HG03066 (cell line): ENCODE results near the gene ATOH8.
"Not testable (repeated sequence)": the region's sequence is repeated elsewhere in the genome, so short reads cannot be mapped to it uniquely, and the experiment has no call there.

Experiments used
- ATAC-seq: cut with Tn5 transposase; IDR thresholded peaks from one replicate; pipeline ENCODE4 v1.9.1; 2021; ENCODE audit warnings: low read depth; ENCODE audit not compliant: unreplicated experiment

The ATOH8 gene

DNA sequence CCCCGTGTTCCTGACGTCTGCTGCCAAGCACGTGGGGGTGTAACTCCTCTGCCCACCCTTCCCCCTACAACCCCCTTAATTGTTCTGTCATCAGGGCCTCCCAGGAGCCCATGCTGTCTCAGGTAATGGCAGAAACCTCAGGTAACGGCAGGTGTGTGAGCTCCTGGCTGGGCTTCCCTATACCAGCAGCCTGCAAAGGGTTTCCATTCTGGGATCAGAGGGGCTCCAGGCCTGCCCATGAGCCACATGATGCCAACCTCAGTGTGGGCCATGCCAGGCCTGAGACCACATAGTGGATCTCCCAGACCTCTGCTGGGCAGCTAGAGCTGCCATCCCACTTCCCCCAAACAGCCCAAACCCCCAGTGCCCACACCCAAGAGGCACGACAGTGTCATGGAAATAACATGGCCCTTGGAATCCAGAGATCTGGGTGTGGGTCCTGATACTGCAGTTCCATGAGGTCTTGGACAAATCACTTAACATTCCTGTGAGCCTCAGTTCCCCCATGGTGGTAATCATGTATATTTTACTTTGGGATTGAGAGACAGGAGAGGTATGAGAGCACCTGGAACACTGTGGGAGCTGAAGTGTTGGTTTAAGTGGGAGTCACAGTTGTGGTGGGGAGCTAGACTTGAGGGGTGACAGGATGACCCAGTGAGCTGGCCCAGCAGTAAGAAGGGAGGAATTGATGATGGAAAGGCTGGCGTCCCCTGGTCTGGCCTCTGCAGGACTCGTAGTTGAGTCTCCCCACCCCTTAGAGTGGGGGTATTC is 59.6 kb downstream of the ATOH8 start:
- ATAC-seq: no peak

DNA sequence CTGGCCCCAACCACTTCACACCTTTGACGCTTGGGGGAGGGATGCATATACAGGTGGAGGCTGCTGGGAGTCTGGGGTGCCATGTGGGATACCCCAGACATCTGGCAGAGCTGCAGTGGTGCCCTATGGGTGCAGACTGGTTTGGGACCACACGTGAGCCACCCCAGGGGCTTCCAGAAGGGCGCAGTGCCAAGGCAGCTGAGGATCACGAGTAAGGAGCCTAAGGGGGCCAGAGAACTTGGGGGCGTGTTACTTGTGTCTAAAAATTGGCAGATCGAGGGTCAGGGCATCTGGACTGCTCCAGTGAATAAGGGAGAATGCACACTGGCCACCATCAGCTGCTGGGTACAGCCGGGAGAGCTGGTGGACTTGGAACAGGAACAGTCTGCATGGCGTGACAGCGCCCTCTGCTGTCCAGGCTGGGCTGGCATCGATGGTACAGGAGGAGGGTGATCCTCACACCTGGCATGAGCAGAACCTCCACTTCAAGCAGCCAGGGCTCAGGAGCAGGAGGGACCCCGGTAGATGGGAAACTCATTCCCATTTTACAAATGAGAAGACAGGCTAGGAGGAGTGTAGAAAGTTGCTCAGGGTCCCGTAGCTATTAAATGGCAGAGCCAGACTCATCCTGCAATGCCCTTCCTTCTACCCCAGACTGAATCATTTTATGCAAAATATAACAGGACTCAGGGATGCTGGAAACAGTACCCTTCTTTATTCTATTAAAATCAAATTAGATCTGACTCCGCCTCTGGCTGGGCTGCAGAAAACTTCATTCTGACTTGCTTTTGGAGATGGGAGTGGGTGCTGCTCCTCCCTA is 60.4 kb downstream of the ATOH8 start:
- no peak for ATAC-seq

DNA sequence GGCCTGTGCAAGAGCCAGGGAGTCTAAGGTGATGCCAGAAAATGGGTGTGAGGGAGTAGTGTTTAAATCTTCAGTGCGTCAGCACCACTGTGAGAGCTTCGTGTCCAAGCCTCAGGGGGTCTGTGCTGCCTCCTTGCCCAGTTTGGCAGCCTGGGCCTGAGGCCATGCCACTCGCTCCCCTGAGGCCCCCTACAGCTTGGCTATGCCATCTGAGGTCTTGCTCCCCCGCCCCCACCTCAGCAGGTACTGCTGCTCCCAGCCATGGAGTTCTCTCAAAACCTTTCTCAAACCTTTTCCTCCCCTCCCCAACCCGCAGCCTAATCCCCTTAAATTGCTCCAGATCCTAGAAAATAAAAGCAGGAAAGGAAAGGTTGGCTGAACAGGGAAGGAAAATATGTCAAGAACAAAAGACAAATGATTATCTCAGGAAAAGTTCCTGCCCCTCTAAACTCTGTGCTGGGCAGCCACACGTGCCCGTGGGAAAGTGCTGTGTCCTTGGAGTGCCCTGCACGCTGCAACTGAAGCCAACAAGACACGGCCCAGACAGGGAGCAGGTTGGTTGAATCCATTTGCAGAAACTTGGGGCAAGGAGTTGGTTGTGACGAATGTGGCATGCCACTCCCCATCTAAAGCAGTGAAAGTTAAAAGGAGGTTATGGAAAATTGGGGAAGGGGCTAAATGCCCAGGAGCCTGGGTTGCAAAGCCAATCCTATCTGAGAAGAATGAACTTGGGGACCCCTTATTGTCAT is 61.2 kb downstream of the ATOH8 start:
- no peak for ATAC-seq

DNA sequence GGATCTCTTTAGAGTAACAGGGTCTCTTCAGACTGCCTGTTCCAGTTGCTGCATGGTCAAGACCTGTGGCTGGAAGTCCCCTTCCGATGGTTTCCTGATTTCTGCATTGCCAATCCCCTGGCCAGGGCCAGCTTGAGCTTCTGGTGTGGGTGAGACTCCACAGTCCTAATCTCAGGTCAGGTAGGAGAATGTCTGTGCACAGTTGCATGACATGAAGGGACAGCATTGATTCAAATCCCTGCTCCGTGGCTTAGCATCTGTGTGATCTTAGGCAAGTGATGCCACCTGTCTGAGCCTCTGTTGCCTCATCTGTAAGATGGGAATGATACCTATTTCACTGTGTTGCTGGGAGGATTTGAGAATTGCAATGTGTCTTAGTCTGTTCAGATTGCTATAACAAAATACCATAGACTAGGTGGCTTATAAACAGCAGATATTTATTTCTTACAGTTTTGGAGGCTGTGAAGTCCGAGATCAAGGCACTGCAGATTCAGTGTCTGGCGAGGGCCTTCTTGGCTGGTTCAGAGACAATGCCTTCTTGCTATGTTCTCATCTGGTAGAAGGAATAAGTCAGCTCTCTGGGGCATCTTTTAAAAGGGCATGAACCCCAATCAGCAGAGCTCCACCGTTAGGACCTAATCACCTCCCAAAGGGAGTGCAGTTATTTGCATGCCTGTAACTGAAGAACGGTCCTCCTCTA is 66.2 kb downstream of the ATOH8 start:
- no peak for ATAC-seq

DNA sequence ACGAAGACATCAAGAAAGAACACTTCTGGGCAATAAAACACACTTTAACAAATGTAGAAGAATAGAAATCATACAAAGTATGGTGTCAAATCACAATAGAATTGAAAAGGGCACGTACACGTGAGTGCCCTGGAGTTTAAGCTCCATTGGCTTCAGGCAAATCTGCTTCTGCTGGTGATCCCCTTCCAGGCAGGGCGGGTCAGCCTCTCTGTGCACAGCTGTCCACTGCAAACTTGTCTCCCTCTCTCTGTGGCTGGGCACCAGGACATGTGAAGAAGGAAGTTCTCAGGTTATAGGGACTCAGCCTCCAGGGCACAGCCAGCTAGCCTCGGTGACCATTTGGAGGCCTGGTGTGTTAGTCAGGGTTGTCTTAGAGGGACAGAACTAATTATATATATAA is 69.0 kb downstream of the ATOH8 start:
- ATAC-seq: no peak

DNA sequence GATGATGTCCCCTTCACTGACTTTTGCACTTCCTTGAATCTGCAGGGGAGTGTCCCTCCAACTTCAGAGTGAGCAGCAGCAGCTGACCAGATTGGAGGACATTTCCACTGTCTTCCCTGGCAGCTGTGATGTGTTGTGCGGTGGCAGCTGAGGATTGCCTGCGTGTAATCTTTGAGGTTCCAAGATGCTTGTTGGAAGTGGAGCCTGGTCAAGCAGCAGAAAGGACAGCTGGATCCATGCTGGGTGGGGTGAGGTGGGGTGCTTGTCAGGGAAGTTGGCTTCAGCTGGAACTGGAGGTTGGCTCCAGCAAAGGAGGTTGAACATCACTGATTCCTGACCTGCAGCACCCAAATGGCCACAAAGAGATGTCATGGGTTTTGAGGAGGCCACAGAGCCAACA is 70.2 kb downstream of the ATOH8 start:
- no peak for ATAC-seq

DNA sequence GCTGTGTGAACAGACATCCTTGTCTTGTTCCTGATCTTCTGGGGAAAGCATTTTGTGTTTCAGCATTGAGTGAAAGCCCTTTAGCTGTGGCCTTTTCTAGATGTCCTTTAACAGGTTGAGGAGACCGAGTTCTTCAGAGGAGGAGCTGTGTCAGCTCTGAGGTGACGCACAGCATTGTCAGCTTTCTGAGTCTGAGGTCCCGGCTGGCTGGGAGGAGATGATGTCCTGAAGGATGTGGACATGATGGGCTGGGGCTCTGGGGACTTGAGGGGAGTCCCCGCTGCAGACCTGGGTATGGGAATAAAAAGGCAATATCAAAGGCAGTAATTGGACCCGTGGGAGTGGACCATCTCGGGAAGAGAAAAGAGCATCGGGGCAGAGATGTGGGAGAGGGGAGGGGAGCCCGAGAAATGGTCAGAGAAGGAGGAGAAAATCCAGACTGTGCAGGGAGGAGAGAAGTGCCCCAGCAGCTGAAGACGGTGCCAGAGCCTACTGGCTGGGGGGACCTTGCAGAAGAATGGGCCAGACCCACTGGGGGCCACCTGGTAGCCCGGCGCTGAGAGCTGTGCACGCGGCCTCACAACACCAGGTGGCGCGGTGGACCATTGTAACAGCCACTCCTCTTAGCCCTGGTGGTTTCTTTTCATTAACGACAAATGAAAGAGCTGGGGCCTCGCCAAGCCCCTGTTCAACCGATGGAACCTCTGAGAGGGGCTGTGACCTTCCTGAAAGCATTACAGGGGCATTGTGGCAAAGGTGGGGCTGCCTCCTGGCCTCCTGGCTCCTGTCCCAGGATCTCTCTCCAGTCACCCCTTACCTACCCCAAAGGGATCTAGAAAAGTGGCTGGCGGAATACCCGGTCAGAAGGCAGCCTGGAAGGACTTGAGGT is 73.4 kb downstream of the ATOH8 start:
- no peak for ATAC-seq

DNA sequence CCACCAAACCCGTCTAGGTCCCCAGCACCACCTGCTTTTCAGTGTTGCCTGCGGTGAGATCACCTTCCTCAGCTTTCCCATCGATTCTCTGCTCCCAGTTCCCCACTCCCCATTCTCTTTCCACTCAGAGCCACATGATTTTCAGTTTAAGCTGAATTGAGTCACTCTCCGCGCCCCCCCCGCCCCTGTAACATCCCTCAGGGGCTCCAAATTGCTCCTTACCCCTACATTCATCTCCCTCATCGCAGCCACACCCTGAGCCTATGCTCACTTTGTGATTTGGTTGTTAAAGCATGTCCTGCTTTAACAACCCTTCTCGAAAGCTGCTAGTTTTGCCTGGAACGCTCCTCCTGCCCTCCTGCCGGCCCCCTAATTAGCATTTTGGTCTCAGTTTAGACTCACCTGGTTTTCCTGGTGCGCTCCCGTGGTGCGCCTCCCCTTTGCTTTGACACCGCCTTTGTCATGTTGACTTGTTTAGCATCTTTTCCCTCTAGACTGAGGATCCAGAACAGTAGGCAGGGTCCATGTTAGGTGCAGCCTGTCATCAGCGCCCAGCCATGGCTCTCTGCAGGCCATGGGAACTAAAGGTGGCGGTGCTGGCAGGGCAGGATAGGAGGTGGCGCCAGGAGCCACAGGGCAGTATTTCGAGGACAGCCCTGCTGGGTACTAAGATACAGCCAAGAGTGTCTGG is 74.2 kb downstream of the ATOH8 start:
- ATAC-seq: no peak

DNA sequence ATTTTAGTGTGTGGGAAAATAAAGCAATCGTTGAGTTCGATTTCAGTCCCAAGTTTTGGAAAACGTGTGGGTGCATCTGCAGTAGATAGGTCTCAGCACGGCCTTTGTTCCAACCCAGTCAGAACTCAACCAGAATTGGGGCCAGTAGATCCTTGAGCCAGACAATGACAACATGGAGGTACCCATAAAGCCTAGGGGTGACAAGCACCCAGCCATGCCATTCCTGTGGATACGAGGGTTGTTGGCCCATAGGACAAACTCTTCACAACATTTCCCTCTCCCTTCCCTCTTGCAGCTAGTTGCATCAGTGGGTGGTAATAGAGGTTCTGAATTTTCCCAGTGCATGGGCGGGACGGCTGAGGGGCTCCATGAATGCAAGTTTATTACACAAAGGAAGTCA is 74.9 kb downstream of the ATOH8 start:
- no peak for ATAC-seq

DNA sequence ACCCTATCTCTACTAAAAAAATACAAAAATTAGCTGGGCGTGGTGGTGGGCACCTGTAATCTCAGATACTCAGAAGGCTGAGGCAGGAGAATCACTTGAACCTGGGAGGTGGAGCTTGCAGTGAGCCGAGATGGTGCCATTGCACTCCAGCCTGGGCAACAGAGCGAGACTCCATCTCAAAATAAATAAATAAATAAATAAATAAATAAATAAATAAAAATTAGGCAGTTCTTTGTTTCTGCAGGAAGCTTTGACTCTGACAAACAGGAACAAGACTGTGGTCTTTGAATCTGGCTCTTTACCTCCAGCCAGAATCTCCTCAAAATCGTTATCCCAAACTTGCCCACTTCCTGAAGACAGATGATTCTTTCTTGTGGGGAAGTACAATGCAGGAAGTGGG is 75.6 kb downstream of the ATOH8 start:
- ATAC-seq: not testable (repeated sequence)

DNA sequence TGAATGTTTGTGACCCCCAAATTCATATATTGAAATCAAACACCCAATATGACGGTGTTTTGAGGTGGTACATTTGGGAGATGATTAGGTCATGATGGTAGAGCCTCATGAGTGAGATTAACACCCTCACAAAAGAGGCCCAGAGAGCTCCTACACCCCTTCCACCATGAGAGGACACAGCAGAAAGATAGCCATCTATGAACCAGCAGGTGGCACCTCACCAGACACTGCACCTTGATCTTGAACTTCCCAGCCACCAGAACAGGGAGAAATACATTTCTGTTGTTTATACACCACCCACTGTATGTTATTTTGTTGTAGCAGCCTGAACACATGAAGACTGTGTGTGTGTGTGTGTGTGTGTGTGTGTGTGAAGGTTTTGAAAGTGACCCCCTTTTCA is 76.9 kb downstream of the ATOH8 start:
- ATAC-seq: no peak

DNA sequence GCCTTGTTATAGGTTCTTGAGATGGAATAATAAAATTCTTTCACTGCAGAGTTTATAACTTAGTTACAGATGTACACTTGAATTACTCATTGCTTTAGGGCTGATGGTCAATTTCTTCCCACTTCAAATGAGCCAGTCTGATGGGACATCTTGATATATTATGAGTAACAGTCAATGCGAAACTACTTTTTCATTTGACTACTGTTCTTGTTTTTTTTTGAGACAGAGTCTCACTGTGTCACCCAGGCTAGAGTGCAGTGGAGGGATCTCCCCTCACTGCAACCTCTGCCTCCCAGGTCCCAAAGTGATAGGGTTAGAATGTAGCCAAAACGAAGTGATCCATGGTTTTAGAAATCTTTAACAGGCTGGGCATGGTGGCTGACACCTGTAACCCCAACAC is 77.9 kb downstream of the ATOH8 start:
- ATAC-seq: no peak

DNA sequence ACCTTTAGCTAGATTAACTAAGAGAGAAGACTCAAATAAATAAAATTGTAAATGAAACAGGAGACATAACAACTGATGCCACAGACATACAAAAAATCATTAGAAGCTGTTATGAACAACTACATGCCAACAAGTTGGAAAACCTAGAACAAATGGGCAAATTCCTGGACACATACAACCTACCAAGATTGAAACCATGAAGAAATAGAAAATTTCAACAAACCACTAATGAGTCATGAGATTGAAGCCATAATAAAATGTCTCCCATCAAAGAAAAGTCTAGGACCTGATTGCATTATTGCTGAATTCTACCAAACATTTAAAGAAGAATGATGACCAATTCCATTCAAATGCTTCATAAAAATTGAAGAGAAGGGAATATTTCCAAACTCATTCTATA is 80.7 kb downstream of the ATOH8 start:
- no peak for ATAC-seq
